NAMALWA (cell line): Measurements from ENCODE around the gene ANO8.
A peak's percentile ranks its signal among the peaks of the same experiment; 100 is the strongest.
"Not testable (repeated sequence)": the region's sequence is repeated elsewhere in the genome, so short reads cannot be mapped to it uniquely, and the experiment has no call there.

Experiments
- DNase-seq: peaks from one replicate; pipeline ENCODE4 v3.0.0-alpha.2; 2015; ENCODE audit warnings: low spot score

Gene ANO8, protein sequence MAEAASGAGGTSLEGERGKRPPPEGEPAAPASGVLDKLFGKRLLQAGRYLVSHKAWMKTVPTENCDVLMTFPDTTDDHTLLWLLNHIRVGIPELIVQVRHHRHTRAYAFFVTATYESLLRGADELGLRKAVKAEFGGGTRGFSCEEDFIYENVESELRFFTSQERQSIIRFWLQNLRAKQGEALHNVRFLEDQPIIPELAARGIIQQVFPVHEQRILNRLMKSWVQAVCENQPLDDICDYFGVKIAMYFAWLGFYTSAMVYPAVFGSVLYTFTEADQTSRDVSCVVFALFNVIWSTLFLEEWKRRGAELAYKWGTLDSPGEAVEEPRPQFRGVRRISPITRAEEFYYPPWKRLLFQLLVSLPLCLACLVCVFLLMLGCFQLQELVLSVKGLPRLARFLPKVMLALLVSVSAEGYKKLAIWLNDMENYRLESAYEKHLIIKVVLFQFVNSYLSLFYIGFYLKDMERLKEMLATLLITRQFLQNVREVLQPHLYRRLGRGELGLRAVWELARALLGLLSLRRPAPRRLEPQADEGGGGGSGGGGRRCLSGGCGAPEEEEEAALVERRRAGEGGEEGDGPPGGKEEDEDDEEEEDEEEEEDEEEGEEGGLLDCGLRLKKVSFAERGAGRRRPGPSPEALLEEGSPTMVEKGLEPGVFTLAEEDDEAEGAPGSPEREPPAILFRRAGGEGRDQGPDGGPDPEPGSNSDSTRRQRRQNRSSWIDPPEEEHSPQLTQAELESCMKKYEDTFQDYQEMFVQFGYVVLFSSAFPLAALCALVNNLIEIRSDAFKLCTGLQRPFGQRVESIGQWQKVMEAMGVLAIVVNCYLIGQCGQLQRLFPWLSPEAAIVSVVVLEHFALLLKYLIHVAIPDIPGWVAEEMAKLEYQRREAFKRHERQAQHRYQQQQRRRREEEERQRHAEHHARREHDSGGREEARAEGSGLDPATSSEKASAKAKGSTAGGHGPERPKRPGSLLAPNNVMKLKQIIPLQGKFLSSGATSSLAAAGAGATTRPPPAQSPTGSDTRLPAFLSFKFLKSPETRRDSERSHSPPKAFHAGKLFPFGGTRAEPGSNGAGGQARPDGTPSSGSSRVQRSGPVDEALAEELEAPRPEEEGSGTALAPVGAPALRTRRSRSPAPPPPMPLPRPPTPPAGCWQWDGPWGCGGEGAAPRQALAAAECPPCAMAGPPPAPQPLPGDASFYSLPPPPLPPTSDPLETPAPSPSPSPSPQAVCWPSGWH

DNA sequence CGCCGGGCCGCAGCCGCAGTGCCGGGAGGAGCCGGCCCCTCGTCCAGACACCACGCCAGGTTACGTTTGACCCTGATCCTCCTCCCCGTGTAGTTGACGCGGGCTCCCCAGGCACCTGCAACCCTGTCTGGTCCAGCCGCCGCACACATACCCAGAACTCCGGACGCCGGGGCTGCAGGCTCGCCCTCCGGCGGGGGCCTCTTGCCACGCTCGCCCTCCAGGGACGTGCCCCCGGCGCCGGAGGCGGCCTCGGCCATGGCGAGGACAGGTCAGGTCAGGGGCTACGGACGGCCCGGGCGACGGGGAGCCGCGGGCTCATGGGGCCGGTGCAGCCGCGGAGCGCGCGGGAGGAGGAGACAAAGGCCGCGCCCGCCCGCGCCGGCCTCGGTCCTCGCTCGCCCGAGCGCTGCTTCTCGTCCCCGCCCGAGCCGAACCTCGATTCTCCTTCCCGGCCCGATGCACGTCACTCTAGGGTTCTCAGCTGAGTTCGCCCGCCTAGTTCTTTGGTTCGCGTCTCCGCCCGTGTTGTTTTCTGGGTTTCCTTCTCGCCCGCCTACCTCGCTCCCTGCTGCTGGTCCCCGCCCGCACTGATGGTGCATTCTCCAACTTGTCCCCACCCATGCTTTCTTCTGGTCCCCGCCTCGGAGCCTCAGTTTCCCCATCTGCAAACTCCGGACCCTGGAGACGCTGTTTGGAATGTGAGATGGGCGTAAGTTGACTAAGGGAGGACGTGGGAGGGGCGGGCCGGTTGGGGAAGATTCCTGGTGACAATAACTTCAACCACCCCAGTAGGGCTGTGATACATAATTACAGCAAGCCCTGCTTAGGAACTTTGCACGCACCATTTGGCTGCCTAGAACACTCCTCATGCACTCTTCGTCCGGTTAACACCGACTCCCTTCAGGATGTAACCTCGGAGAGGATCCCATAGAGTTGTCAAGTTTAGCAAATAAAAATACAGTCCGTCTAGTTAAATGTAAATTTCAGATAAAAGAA, at the start of gene ANO8:
TSS of gene ANO8 (minus strand) at position 442 of the 996 bp plus-strand sequence. CDS start at position 257, 185 bp downstream.
- DNase-seq, result peak; percentile 91

DNA sequence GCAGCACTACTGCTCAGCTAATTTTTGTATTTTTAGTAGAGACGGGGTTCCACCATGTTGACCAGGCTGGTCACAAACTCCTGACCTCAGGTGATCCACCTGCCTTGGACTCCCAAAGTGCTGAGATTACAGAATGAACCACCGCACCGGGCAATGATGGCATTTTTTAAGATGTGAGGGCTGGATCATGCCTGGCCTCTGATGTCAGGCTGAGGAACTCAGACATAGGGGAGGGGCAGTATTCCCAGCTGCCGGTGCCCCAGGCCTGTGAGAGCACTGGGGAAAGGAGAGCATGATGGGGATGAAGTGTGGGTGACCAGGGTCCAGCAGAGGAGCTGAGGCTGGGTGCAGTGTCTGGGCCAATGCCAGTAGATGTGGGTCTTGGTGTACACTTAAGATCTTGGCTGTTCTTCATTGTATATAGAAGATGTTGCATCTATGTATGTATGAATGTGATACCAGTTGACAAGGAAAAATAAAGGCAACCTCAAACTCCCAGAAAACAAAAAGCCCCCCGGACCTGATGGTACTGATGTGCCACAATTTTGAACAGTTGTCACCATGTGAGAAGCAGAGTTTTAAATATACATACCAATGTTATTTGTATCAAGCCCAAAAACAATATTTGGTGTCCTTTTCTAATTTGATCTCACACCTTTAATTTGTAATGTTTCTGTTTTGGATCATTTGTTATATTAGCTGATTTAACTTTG, 45.9 kb upstream of the ANO8 start:
- no peak for DNase-seq

GRCh38 chr19:17379221-17379631, 44.6 kb upstream of the ANO8 start:
- DNase-seq, result no peak

GRCh38 chr19:17378271-17378670, 43.6 kb upstream of the ANO8 start:
- no peak for DNase-seq

- DNase-seq, result no peak
Observed at GRCh38 chr19:17376935-17377600, 42.4 kb upstream of the ANO8 start, which contains the start of gene PLVAP. Gene PLVAP (minus strand): TSS chr19:17377342. CDS start chr19:17377288, 54 bp downstream.

GRCh38 chr19:17370026-17370587, 35.5 kb upstream of the ANO8 start:
- DNase-seq, result peak; percentile 87

GRCh38 chr19:17365361-17365760, 30.7 kb upstream of the ANO8 start:
- DNase-seq, result no peak

DNA sequence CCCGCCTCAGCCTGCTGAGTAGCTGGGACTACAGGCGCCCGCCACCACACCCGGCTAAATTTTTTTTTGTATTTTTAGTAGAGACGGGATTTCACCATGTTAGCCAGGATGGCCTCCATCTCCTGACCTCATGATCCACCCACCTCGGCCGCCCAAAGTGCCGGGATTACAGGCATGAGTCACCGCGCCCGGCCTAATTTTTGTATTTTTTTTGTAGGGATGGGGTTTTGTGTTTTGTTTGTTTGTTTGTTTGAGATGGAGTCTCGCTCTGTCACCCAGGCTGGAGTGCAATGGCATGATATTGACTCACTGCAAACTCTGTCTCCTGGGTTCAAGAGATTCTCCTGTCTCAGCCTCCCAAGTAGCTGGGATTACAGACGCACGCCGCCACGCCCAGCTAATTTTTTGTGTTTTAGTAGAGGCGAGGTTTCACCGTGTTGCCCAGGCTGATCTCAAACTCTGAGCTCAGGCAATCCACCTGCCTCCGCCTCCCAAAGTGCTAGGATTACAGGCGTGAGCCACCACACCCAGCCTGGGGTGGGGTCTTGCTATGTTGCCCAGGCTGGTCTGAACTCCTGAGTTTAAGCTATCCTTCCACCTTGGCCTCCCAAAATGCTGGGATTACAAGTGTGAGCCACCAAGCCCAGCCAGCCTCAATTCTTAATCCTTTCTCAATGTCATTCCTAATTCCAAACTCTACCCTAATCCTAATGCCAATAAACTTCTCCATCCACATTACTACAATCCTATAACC, 29.4 kb upstream of the ANO8 start:
- DNase-seq, result not testable (repeated sequence)

GRCh38 chr19:17359905-17360800, 25.5 kb upstream of the ANO8 start:
- no peak for DNase-seq

DNA sequence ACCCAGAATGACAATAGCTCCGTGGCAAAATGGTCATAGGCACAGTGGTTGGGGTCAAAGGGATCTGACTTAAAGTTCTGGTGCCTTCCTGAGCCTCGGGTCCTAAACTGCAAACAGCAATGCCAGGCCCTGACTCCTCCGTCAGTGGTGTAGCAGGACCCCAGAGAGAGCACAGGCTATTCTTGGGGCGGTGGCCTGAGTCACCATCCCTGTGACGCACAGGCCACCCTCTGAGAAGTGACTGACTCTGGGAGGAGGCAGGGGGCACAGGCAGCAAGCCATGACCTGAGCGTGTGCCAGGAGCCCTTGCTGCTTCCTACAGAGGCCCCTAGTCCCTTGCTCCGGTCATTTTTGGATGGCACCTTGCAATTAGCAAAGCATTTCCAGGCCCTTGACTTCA, 23.7 kb upstream of the ANO8 start:
- DNase-seq, result no peak

GRCh38 chr19:17357724-17358123, 23.1 kb upstream of the ANO8 start:
- DNase-seq, result no peak

- DNase-seq, result no peak
Observed at GRCh38 chr19:17357078-17357666, 22.5 kb upstream of the ANO8 start.

GRCh38 chr19:17353386-17353785, 18.7 kb upstream of the ANO8 start:
- no peak for DNase-seq

DNA sequence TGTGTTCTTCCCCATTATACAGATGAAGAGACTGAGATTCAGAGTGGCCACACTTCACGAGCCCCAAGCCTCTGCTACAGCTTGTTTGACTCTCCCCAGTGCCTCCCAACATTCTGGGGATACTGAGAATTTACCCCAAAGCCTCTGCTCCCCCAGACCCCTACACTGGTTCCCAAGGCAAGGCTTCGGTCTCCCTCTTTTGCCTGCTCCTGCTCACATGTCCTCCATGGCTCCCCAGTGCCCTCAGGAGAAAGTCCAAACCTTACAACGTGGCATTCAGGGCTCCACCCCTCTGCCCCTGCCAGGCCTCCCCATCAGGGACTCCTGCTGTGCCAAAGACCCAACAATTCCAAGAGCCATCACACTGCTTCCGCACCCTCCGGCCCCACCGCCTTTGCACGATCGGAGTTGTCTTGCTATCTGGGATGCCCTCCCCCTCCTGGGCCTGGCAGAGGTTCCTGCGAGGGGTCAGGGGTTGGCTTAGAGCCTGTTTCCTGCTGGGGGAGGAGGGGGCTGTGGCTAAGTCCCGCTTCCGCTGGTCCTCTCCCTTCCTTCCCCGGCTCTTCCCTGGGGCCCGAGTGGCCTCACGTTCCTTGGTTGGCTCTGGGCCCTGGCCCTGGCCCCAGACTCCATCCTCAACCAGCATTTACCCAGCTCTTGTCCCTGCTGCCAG, 18.1 kb upstream of the ANO8 start:
- no peak for DNase-seq

GRCh38 chr19:17351815-17352435, 17.3 kb upstream of the ANO8 start:
- no peak for DNase-seq

GRCh38 chr19:17348700-17349099, 14.0 kb upstream of the ANO8 start:
- DNase-seq, result no peak
